Measurements from ENCODE around the gene BANF2. TPM values are rescaled to one million over a fixed set of nuclear protein-coding genes. Genes with fewer than 3 reads are reported as not detected.

Gene BANF2
- total RNA-seq, 1 donor from 2014 or later: not detected

GRCh38 chr20:17662333-17663039 is 37.3 kb upstream of the BANF2 start:
- Mint-ChIP-seq H3K27me3 (ENCODE audit: insufficient read depth, low read depth) (peaks cover 4% of the 10 kb centered on the region), H3K4me1 (peaks cover 30% of the 10 kb centered on the region), H3K36me3 (peaks cover 37% of the 10 kb centered on the region), H3K27ac (peak overlapping the region; percentile 84), H3K9me3 (peaks cover 10% of the 10 kb centered on the region), H3K4me3 (no peak overlapping the region)
- H3K79me2 ChIP-seq (ENCODE audit: low read depth): peaks cover 36% of the 10 kb centered on the region
- no peak overlapping the region for H3K9ac ChIP-seq
- H3K4me1 ChIP-seq: peaks cover 19% of the 10 kb centered on the region
- no peak overlapping the region for H2AFZ ChIP-seq (replicated peaks)
- H4K20me1 ChIP-seq (ENCODE audit: low read depth): peaks cover 25% of the 10 kb centered on the region
- no peaks in the 10 kb centered on the region for H3K36me3 ChIP-seq
- no peak for TF ChIP-seq EZH2 (IDR thresholded peaks at IDR 0.05)
- no peak for TF ChIP-seq EZH2phosphoT487 (IDR thresholded peaks at IDR 0.05)
- no peak for TF ChIP-seq CTCF (IDR thresholded peaks at IDR 0.05)
- no peaks in the 10 kb centered on the region for H3K27me3 ChIP-seq
- no peaks in the 10 kb centered on the region for H3F3A ChIP-seq (ENCODE audit: low read depth)
- H3K4me3 ChIP-seq: no peak overlapping the region
- no peak overlapping the region for H3K27ac ChIP-seq
- DNase-seq (ENCODE audit: low spot score): no peak
- no peaks in the 10 kb centered on the region for H3K9me3 ChIP-seq (ENCODE audit: low read depth)
- no peak overlapping the region for H3K4me2 ChIP-seq

GRCh38 chr20:17663040-17663399 is 36.7 kb upstream of the BANF2 start:
- no peak overlapping the region for H3K4me3 ChIP-seq
- no peak overlapping the region for H3K9ac ChIP-seq
- TF ChIP-seq EZH2phosphoT487 (IDR thresholded peaks at IDR 0.05): no peak
- no peak for TF ChIP-seq EZH2 (IDR thresholded peaks at IDR 0.05)
- no peak for TF ChIP-seq CTCF (IDR thresholded peaks at IDR 0.05)
- no peak overlapping the region for H3K4me3 Mint-ChIP-seq
- peaks cover 36% of the 10 kb centered on the region for H3K79me2 ChIP-seq (ENCODE audit: low read depth)
- peaks cover 4% of the 10 kb centered on the region for H3K27me3 Mint-ChIP-seq (ENCODE audit: insufficient read depth, low read depth)
- no peaks in the 10 kb centered on the region for H3K36me3 ChIP-seq
- H3K27me3 ChIP-seq: no peaks in the 10 kb centered on the region
- H3K4me1 Mint-ChIP-seq: peaks cover 30% of the 10 kb centered on the region
- H2AFZ ChIP-seq (replicated peaks): no peak overlapping the region
- no peaks in the 10 kb centered on the region for H3K9me3 ChIP-seq (ENCODE audit: low read depth)
- H3K4me2 ChIP-seq: peak overlapping the region; percentile 33
- peaks cover 19% of the 10 kb centered on the region for H3K4me1 ChIP-seq
- H3K36me3 Mint-ChIP-seq: peaks cover 31% of the 10 kb centered on the region
- H3K27ac Mint-ChIP-seq: no peak overlapping the region
- peaks cover 27% of the 10 kb centered on the region for H4K20me1 ChIP-seq (ENCODE audit: low read depth)
- H3F3A ChIP-seq (ENCODE audit: low read depth): no peaks in the 10 kb centered on the region
- H3K9me3 Mint-ChIP-seq: peaks cover 10% of the 10 kb centered on the region
- no peak for DNase-seq (ENCODE audit: low spot score)
- H3K27ac ChIP-seq: no peak overlapping the region

GRCh38 chr20:17663486-17663885 is 36.3 kb upstream of the BANF2 start:
- peak overlapping the region; percentile 64 for H3K4me3 Mint-ChIP-seq
- H3K9me3 Mint-ChIP-seq: peaks cover 10% of the 10 kb centered on the region
- peaks cover 27% of the 10 kb centered on the region for H3K36me3 Mint-ChIP-seq
- peaks cover 3% of the 10 kb centered on the region for H3K27me3 Mint-ChIP-seq (ENCODE audit: insufficient read depth, low read depth)
- Histone ChIP-seq H3K36me3 (no peaks in the 10 kb centered on the region), H2AFZ (replicated peaks) (no peak overlapping the region), H3F3A (ENCODE audit: low read depth) (no peaks in the 10 kb centered on the region), H3K79me2 (ENCODE audit: low read depth) (peaks cover 36% of the 10 kb centered on the region), H3K9me3 (ENCODE audit: low read depth) (no peaks in the 10 kb centered on the region), H3K4me3 (no peak overlapping the region), H3K4me2 (peak overlapping the region; percentile 33), H3K9ac (no peak overlapping the region), H3K27ac (no peak overlapping the region), H4K20me1 (ENCODE audit: low read depth) (peaks cover 31% of the 10 kb centered on the region), H3K4me1 (peaks cover 19% of the 10 kb centered on the region), H3K27me3 (no peaks in the 10 kb centered on the region)
- peak overlapping the region; percentile 64 for H3K27ac Mint-ChIP-seq
- TF ChIP-seq EZH2phosphoT487 (IDR thresholded peaks at IDR 0.05) (no peak), EZH2 (IDR thresholded peaks at IDR 0.05) (no peak), CTCF (IDR thresholded peaks at IDR 0.05) (no peak)
- peak; percentile 70 for DNase-seq (ENCODE audit: low spot score)
- peaks cover 30% of the 10 kb centered on the region for H3K4me1 Mint-ChIP-seq
